GM21786 (cell line): ENCODE data around the gene TFF2.

Source experiments
- ATAC-seq: cut with Tn5 transposase; IDR thresholded peaks from one replicate; pipeline ENCODE4 v1.9.1; 2021; ENCODE audit not compliant: unreplicated experiment

Gene TFF2

GRCh38 chr21:42306366-42307035 is 44.3 kb downstream of the TFF2 start:
- no peak for ATAC-seq

GRCh38 chr21:42305707-42306147 is 45.1 kb downstream of the TFF2 start:
- no peak for ATAC-seq

GRCh38 chr21:42304556-42305454 is 46.0 kb downstream of the TFF2 start:
- ATAC-seq = no peak

- no peak for ATAC-seq
Measured at GRCh38 chr21:42303443-42303842, 47.4 kb downstream of the TFF2 start.

- ATAC-seq = no peak
Measured at GRCh38 chr21:42302794-42303193, 48.0 kb downstream of the TFF2 start.

- no peak for ATAC-seq
Measured at GRCh38 chr21:42302076-42302650, 48.6 kb downstream of the TFF2 start.

GRCh38 chr21:42301371-42302075 is 49.3 kb downstream of the TFF2 start:
- ATAC-seq = no peak

- ATAC-seq = no peak
Measured at GRCh38 chr21:42300956-42301355, 49.8 kb downstream of the TFF2 start.

GRCh38 chr21:42300045-42300583 is 50.7 kb downstream of the TFF2 start:
- no peak for ATAC-seq

- no peak for ATAC-seq
Measured at GRCh38 chr21:42299324-42300044, 51.3 kb downstream of the TFF2 start.

- no peak for ATAC-seq
Measured at GRCh38 chr21:42298657-42299056, 52.1 kb downstream of the TFF2 start.

- ATAC-seq = no peak
Measured at GRCh38 chr21:42298237-42298636, 52.6 kb downstream of the TFF2 start.

- no peak for ATAC-seq
Measured at GRCh38 chr21:42297377-42297776, 53.4 kb downstream of the TFF2 start.

GRCh38 chr21:42296501-42296900 is 54.3 kb downstream of the TFF2 start:
- no peak for ATAC-seq
